Activated T-helper 17 cell treated with anti-CD3 and anti-CD28 coated beads, Interleukin-2, amount 50 U/mL, for 72 hours (primary cell): ENCODE results near the gene MCM6. TPM values are rescaled to one million over a fixed set of nuclear protein-coding genes. Genes with fewer than 3 reads are reported as not detected.

Experiments used
- ATAC-seq: fragments of 150-1000 bp; cut with Tn5 transposase; replicated peaks from 2 replicates; pipeline ENCODE4 v1.10.0; 2021; ENCODE audit warnings: mild to moderate bottlenecking, moderate library complexity
- H3K27ac Mint-ChIP-seq: one replicate; pipeline ENCODE4 v1.8.0; 2022; ENCODE audit warnings: mixed read lengths
- H3K27me3 Mint-ChIP-seq: one replicate; pipeline ENCODE4 v1.8.0; 2022; ENCODE audit warnings: mixed read lengths
- H3K36me3 Mint-ChIP-seq: one replicate; pipeline ENCODE4 v1.8.0; 2022; ENCODE audit warnings: low read depth, mild to moderate bottlenecking, mixed read lengths
- H3K4me1 Mint-ChIP-seq: one replicate; pipeline ENCODE4 v1.8.0; 2022; ENCODE audit warnings: mixed read lengths
- H3K4me3 Mint-ChIP-seq: one replicate; pipeline ENCODE4 v1.8.0; 2022; ENCODE audit warnings: mild to moderate bottlenecking, mixed read lengths
- H3K9me3 Mint-ChIP-seq: one replicate; pipeline ENCODE4 v1.8.0; 2022; ENCODE audit warnings: mixed read lengths
- total RNA-seq, 2 donors: library from RNA; stranded (reverse); gene quantifications; one replicate each; pipeline ENCODE4 v1.2.3, GENCODE V29; 2022

MCM6 gene
- total RNA-seq, 2 donors from 2014 or later, result 163 to 245 TPM

DNA sequence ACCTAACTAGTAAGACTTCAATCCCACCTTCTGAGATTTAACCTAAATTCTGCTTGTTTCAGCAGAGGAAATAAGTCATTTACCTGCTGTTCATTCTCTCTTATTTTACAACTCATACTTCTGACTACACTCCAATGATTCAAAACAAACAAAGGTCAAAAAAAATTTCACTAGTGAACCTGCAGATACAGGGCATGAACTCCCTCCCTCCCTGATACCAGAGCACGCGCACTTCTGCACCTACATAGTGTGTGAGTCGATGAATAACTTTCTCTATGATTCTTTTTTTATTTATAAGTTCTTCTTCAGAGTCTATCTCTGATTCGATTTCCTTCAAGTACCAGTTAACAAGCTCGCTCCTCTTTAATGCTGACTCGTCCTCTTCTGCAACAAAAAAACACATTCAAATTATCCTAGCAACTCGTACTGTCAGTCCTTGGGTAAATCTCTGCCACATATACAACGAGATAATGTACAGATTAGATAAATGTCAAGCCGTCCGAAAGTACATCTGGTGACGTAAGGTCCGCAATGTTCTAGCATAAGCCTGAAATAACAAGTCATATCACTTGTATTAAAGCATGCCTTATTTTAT is 31.8 kb downstream of the MCM6 start:
- H3K9me3 Mint-ChIP-seq, result no peaks in the 10 kb centered on the region
- H3K27me3 Mint-ChIP-seq, result no peaks in the 10 kb centered on the region
- no peak overlapping the region for H3K4me3 Mint-ChIP-seq
- no peak overlapping the region for H3K27ac Mint-ChIP-seq
- H3K36me3 Mint-ChIP-seq, result peaks cover 100% of the 10 kb centered on the region
- peak; percentile 24 for ATAC-seq
- H3K4me1 Mint-ChIP-seq, result peaks cover 5% of the 10 kb centered on the region

DNA sequence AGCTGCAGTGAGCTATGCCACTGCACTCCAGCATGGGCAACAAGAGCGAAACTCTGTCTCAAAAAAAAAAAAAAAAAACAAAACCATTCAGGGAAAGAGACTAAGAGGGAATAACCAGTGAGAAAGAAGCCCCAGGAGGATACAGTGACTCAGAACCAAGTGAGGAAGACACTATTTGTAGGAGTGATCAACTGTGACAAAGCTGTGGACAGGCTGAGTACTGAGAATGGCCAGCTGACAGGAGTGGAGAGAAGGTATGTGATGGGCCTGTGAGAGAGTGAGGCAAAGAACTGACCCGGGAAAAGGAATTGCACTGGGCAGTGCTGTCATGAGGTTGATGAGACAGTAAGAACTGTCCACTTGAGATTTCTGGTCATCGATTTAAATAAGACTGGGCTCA is 32.6 kb downstream of the MCM6 start:
- H3K36me3 Mint-ChIP-seq, result peaks cover 97% of the 10 kb centered on the region
- no peaks in the 10 kb centered on the region for H3K27me3 Mint-ChIP-seq
- no peak for ATAC-seq
- H3K27ac Mint-ChIP-seq, result no peak overlapping the region
- H3K4me1 Mint-ChIP-seq, result peaks cover 5% of the 10 kb centered on the region
- no peak overlapping the region for H3K4me3 Mint-ChIP-seq
- no peaks in the 10 kb centered on the region for H3K9me3 Mint-ChIP-seq

DNA sequence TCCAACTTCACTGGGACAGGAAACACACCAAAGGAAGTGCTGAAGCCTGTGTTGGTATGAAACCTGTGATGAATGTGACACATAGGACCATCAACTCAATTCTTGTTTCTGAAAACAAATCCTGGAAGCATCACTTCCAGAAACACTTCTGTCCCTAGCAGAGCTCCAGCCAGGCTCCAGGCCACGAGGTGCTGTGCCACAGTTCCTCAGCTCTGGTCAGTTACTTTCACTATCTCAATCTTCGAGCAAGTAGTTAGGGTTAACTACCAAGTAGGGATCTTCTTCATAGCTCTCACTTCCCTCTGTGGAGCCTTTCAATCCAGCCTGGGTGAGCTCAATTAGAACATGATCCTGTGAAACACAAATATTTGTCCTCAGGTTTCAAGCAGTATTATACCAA is 35.6 kb downstream of the MCM6 start:
- H3K4me3 Mint-ChIP-seq, result no peak overlapping the region
- peaks cover 75% of the 10 kb centered on the region for H3K36me3 Mint-ChIP-seq
- peak; percentile 46 for ATAC-seq
- peaks cover 5% of the 10 kb centered on the region for H3K4me1 Mint-ChIP-seq
- no peaks in the 10 kb centered on the region for H3K27me3 Mint-ChIP-seq
- peak overlapping the region; percentile 7 for H3K27ac Mint-ChIP-seq
- no peaks in the 10 kb centered on the region for H3K9me3 Mint-ChIP-seq

DNA sequence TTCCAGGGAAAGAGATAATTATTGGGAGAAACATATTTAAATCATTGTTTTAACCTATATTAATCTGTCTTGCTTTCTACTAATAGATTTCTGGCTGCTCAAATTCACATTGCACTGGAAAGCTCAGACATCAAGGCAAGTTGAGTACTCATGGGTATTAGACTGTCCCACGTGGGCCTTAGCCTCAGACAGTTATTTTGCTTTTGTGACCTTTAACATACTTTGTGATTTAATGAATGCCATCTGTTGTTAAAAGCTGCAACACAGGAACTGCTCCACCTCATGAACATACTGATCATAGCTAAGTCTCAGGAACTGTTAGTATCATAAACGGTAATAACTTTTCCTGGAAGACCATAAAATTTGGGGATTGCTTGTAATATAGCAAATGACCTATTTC is 36.5 kb downstream of the MCM6 start:
- peaks cover 66% of the 10 kb centered on the region for H3K36me3 Mint-ChIP-seq

DNA sequence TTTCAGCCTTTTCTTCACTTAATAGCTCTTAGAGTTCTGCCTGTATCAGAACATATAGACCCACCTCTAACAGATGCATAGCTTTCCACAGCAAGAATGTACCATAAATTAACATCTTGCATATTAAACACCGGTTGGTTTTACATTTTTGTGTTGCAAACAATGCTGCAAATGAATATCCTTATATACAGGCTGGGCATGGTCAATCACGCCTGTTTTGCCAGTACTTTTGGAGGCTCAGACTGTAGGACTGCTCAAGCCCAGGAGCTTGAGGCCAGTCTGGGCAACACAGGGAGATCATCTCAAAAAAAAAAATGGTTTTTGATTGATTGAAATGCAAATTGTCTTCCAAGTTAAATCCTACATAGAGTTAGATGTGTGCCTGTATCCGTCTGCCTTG is 37.7 kb downstream of the MCM6 start:
- no peak for ATAC-seq
- peaks cover 54% of the 10 kb centered on the region for H3K36me3 Mint-ChIP-seq
- H3K4me1 Mint-ChIP-seq, result peaks cover 5% of the 10 kb centered on the region
- H3K4me3 Mint-ChIP-seq, result no peak overlapping the region
- no peak overlapping the region for H3K27ac Mint-ChIP-seq
- H3K27me3 Mint-ChIP-seq, result no peaks in the 10 kb centered on the region
- H3K9me3 Mint-ChIP-seq, result no peaks in the 10 kb centered on the region

More for the DNA sequence above, 36.5 kb downstream of the MCM6 start:
- Mint-ChIP-seq H3K4me1 (peaks cover 5% of the 10 kb centered on the region), H3K9me3 (no peaks in the 10 kb centered on the region), H3K27ac (peak overlapping the region; percentile 7), H3K27me3 (no peaks in the 10 kb centered on the region), H3K4me3 (no peak overlapping the region)
- no peak for ATAC-seq

DNA sequence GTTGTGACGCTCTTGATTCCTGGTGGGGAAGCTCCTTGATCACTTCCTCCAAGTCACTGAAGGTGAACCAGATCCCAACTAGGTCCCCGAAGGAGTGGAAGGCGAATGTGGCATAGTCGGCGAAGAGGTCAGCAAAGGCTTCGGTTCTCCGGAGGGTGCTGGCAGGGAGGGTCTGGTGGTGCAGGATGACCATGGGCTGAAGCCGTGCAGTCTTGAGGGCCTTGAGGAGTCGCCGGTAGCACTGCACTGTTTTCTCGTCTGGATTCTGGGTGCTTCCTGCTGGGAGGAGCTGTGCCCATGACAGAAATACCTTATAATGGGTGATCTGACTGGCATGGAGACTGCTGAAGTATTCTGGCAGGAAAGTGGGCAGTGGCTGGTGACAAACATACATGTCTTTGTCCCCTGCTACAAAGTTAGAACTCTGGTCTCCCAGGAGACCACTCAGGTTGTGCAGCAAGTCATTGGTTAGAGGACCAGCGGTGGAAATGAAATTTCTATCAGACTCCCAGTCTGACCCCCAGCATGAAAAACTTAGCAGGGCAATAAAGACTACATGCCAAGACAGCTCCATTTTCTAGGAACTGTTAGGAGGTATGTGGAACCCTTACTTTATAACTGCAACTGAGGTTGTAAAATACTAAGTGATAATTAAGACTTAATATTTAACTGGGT is 39.5 kb downstream of the MCM6 start, which contains the start of gene LCT:
LCT (minus strand) TSS at position 589 of the 675 bp plus-strand sequence; CDS start at position 574, 15 bp downstream.
- H3K4me3 Mint-ChIP-seq, result no peak within 1 kb of the TSS
- H3K4me1 Mint-ChIP-seq, result no peaks in the 10 kb centered on the region
- H3K27me3 Mint-ChIP-seq, result no peaks in the 10 kb centered on the region
- no peak for ATAC-seq
- peaks cover 37% of the 10 kb centered on the region for H3K36me3 Mint-ChIP-seq
- H3K9me3 Mint-ChIP-seq, result no peaks in the 10 kb centered on the region
- no peak within 1 kb of the TSS for H3K27ac Mint-ChIP-seq

DNA sequence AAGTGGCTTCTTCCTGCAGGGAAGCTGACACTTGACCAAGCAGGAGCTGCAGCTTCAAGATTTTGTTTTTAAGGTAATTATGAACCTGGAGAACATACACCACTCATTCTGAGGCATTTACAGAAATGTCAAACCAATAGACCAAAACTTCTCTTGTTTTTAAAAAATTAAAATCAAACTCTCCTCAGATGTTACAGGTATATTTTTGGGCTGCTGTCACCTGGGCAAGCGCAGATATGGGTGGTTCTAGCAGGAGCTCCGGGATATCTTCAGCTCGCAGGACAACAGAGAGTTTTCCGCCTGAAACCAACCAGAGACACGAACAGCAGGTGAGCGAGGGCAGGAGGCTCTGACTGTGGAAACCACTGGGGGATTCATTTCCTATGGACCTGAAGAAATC is 43.4 kb downstream of the MCM6 start:
- no peak overlapping the region for H3K4me3 Mint-ChIP-seq
- no peaks in the 10 kb centered on the region for H3K27me3 Mint-ChIP-seq
- no peak overlapping the region for H3K27ac Mint-ChIP-seq
- peaks cover 5% of the 10 kb centered on the region for H3K36me3 Mint-ChIP-seq
- no peaks in the 10 kb centered on the region for H3K4me1 Mint-ChIP-seq
- no peak for ATAC-seq
- H3K9me3 Mint-ChIP-seq, result no peaks in the 10 kb centered on the region

DNA sequence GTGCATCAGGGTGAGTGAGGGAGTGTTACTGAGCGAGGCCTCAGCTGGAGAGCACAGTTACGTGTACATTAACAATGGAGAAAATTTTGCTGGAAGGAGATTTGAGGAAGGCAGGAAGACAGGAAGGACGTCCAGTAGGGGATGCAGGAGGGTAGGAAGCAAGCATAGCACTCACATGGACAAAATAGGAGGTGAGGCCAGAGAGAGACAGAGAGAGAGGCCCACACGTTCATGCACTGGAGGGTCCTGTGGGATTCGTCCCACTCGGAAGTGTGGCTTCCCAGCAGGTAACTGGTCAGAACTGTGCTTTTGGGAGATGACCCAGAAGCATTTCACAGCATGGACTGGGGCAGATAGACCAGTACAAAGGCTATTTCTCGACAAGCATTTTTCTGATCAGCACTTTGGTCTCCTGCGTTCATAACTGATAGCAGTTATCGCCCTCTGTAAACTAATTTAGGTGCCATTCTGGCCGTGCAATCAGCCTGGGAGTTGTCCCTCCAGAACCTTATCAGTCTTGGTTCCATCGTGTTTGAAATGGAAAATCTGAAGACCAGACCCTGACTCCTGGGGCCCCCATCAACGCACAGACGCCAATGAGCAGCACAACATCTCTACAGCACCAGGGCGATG is 44.9 kb downstream of the MCM6 start:
- Mint-ChIP-seq H3K9me3 (no peaks in the 10 kb centered on the region), H3K27me3 (no peaks in the 10 kb centered on the region), H3K4me1 (no peaks in the 10 kb centered on the region)

DNA sequence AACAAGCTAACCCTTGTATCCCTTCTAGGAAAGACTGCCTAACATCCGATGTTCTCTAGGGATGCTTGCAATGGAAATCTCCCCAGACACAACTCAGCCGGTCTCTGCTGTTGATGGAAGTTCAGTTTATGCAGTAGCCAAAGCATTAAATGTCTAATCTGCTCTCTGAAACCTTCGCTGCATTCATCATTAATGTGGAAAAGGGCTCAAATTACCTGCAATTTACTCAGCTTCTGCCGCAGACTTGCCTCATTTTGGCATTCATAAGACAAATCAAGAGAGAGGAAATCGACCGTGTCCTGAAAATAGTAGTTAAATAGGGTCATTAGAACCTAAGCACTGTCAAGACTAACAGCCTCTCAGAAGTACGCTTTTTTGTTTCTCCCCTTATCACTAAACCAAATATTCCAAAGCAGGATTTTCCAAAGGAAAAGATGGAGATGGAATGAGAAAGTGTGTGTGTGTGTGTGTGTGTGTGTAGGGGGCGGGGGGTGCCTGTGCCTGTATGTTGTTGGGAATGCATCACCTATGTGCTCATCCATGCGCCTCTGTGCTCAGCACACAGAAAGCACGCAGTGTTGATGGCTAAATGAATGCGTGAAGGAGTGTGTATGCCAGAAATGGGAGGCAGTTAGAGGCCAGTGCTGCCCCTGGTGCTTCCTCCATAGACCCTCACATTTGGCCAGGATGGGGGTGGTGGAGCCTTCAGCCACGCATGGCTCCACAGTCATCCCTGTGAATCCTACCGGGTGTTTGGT is 46.7 kb downstream of the MCM6 start:
- Mint-ChIP-seq H3K9me3 (no peaks in the 10 kb centered on the region), H3K36me3 (no peaks in the 10 kb centered on the region), H3K4me1 (no peaks in the 10 kb centered on the region), H3K4me3 (no peak overlapping the region), H3K27me3 (no peaks in the 10 kb centered on the region), H3K27ac (no peak overlapping the region)
- no peak for ATAC-seq

More for the DNA sequence above, 44.9 kb downstream of the MCM6 start:
- Mint-ChIP-seq H3K4me3 (no peak overlapping the region), H3K36me3 (peaks cover 1% of the 10 kb centered on the region), H3K27ac (no peak overlapping the region)
- ATAC-seq, result no peak

DNA sequence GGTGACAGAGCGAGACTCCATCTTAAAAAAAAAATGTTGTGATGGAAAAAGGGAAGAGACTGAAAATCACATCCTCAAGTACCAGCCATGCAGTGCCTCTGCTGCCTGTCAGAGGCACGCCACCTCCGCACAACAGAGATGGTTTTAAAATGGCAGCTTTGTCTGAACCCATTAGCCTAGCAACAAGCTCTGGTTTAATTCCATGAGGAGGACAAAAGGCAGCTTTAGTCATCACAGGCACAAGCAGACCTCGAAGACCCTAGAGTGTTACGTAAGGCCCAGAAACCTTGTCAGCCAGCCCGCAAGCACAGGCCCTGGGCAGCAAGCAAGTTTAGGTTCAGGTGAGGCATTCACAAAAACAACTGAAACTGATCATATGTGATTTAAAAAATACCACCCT is 49.7 kb downstream of the MCM6 start:
- no peaks in the 10 kb centered on the region for H3K27me3 Mint-ChIP-seq
- H3K36me3 Mint-ChIP-seq, result no peaks in the 10 kb centered on the region
- H3K4me3 Mint-ChIP-seq, result no peak overlapping the region
- peaks cover 7% of the 10 kb centered on the region for H3K9me3 Mint-ChIP-seq
- ATAC-seq, result no peak
- no peaks in the 10 kb centered on the region for H3K4me1 Mint-ChIP-seq
- H3K27ac Mint-ChIP-seq, result no peak overlapping the region

DNA sequence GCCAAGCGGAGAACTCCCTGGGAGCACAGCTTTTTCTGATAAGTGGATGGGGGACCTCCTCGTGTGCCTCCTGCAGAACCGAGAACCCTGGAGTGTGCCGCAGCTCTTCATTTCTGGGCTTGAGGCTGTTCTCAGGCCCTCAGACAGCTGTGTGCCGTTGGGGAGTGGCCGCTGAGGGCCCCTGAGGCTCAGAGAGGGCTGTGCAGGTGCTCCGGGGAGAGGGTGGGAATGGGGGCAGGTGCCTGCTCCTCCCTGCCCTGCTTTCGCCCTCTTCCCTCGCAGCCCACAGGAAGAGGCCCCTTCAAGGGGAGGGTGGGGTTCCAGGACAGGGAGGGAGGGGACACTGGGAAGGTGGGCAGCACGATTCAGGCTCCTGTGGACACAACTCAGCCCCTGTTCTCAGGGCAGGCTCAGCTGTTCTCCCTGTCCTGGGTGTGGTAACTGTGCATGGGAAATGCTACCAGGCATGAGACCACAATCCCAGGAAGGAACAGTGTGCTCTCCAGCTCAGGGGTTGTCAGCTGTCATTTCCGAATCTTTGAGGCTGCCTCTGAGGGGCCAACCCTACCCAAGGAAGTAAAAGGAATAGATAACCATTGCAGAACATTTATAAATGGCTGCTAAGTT is 50.6 kb downstream of the MCM6 start:
- no peaks in the 10 kb centered on the region for H3K36me3 Mint-ChIP-seq
- ATAC-seq, result no peak

DNA sequence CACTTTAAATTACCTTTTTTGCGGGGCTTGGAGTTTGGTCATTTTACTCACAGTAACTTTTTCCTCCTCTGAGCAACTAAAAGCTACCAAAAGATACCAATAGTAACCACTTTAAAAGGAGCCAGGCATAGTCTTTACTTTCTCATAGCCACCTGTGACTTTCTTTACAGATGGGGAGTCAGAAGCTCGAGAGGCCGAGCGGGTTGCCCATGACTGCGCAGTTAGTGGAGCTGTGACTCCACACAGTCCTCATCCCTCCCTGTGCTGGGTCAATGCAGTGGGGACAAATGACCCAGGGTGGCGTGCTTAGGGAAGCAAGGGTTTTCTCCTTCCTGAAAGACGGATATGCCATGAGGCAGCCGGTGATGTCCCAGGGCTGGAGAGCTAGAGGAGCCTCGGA is 51.1 kb downstream of the MCM6 start:
- Mint-ChIP-seq H3K4me3 (no peak overlapping the region), H3K4me1 (peaks cover 9% of the 10 kb centered on the region), H3K9me3 (peaks cover 7% of the 10 kb centered on the region), H3K27ac (no peak overlapping the region), H3K36me3 (no peaks in the 10 kb centered on the region), H3K27me3 (no peaks in the 10 kb centered on the region)
- no peak for ATAC-seq

More for the DNA sequence above, 50.6 kb downstream of the MCM6 start:
- Mint-ChIP-seq H3K4me1 (peaks cover 4% of the 10 kb centered on the region), H3K27me3 (no peaks in the 10 kb centered on the region), H3K27ac (no peak overlapping the region), H3K9me3 (peaks cover 7% of the 10 kb centered on the region), H3K4me3 (no peak overlapping the region)

DNA sequence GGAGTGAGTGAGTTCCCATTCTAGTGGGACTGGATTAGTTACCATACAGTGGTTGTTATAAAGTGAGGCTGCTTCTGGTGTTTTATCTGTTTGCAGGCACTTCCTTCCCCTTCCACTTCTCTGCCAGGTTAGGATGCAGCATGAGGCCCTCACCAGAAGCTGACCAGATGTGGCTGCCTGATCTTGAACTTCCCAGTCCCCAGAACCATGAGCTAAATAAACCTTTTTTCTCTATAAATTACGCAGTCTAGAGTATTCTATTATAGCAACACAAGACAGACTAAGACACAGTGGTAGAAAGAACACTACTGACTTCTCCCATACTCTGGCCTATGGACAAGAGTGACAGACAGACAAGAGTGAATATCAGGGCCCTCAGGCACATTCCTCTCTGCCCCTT is 53.4 kb downstream of the MCM6 start:
- no peak overlapping the region for H3K4me3 Mint-ChIP-seq
- ATAC-seq, result no peak
- no peaks in the 10 kb centered on the region for H3K27me3 Mint-ChIP-seq
- H3K27ac Mint-ChIP-seq, result no peak overlapping the region
- peaks cover 7% of the 10 kb centered on the region for H3K9me3 Mint-ChIP-seq
- peaks cover 17% of the 10 kb centered on the region for H3K4me1 Mint-ChIP-seq
- no peaks in the 10 kb centered on the region for H3K36me3 Mint-ChIP-seq

DNA sequence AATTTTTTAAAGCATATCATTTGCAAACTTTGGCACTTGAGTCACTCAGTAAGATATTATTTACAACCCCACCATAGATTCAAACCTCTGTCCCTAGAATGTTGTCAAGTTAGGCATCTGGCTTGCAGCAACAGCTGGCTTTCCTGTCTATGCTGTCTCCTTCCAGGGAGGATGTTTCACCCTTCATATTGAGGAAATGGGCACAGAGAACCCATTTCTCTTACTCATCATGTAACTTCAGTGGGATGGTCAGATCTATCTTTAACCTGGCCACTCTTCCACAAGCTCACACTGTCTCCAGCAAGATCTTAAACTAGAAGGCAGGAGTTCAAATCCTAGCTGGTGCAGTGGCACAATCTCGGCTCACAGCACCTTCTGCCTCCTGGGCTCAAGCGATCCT is 55.1 kb downstream of the MCM6 start:
- no peak for ATAC-seq
- Mint-ChIP-seq H3K4me3 (peak overlapping the region; percentile 73), H3K36me3 (no peaks in the 10 kb centered on the region), H3K27me3 (no peaks in the 10 kb centered on the region), H3K4me1 (peaks cover 17% of the 10 kb centered on the region), H3K9me3 (peaks cover 7% of the 10 kb centered on the region), H3K27ac (peak overlapping the region; percentile 22)
